IMR-90 (cell line): Measurements from ENCODE around the gene FRMD1.

ENCODE experiments used
- CEBPB ChIP-seq: IDR thresholded peaks from 2 replicates; pipeline ENCODE4 v1.6.1; 2012; ENCODE audit warnings: low read depth, low read length, improper control_type of control experiment
- MAFK ChIP-seq: IDR thresholded peaks from 2 replicates; pipeline ENCODE4 v1.6.1; 2012; ENCODE audit warnings: low read depth, low read length, improper control_type of control experiment
- MXI1 ChIP-seq: IDR thresholded peaks from 2 replicates; pipeline ENCODE4 v1.6.1; 2012; ENCODE audit warnings: low read depth, mild to moderate bottlenecking, low read length, moderate library complexity, borderline replicate concordance
- POLR2A ChIP-seq: IDR thresholded peaks from 2 replicates; pipeline ENCODE4 v1.6.1; 2012; ENCODE audit warnings: mild to moderate bottlenecking, low read depth, low read length
- TF ChIP-seq, protein P1 (sequence below): conservative IDR thresholded peaks from 2 replicates; pipeline ENCODE4 v1.5.1; 2012; ENCODE audit warnings: mild to moderate bottlenecking, low read depth, low read length, improper control_type of control experiment
- TF ChIP-seq, protein P2 (sequence below): fragments of 150-350 bp; IDR thresholded peaks from 2 replicates; pipeline ENCODE4 v1.6.1; 2017; ENCODE audit warnings: mild to moderate bottlenecking, antibody characterized with exemption, low read length, low read depth

GRCh38 chr6:168031411-168031971 lies 47.5 kb downstream of the FRMD1 start:
- TF ChIP-seq, protein P1, sequence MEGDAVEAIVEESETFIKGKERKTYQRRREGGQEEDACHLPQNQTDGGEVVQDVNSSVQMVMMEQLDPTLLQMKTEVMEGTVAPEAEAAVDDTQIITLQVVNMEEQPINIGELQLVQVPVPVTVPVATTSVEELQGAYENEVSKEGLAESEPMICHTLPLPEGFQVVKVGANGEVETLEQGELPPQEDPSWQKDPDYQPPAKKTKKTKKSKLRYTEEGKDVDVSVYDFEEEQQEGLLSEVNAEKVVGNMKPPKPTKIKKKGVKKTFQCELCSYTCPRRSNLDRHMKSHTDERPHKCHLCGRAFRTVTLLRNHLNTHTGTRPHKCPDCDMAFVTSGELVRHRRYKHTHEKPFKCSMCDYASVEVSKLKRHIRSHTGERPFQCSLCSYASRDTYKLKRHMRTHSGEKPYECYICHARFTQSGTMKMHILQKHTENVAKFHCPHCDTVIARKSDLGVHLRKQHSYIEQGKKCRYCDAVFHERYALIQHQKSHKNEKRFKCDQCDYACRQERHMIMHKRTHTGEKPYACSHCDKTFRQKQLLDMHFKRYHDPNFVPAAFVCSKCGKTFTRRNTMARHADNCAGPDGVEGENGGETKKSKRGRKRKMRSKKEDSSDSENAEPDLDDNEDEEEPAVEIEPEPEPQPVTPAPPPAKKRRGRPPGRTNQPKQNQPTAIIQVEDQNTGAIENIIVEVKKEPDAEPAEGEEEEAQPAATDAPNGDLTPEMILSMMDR: no peak
- no peak for TF ChIP-seq POLR2A
- no peak for TF ChIP-seq MAFK
- TF ChIP-seq, protein P2, sequence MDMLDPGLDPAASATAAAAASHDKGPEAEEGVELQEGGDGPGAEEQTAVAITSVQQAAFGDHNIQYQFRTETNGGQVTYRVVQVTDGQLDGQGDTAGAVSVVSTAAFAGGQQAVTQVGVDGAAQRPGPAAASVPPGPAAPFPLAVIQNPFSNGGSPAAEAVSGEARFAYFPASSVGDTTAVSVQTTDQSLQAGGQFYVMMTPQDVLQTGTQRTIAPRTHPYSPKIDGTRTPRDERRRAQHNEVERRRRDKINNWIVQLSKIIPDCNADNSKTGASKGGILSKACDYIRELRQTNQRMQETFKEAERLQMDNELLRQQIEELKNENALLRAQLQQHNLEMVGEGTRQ: no peak
- no peak for TF ChIP-seq MXI1
- TF ChIP-seq CEBPB: no peak
